ENCODE data around the gene FBXW11.

FBXW11 gene

DNA sequence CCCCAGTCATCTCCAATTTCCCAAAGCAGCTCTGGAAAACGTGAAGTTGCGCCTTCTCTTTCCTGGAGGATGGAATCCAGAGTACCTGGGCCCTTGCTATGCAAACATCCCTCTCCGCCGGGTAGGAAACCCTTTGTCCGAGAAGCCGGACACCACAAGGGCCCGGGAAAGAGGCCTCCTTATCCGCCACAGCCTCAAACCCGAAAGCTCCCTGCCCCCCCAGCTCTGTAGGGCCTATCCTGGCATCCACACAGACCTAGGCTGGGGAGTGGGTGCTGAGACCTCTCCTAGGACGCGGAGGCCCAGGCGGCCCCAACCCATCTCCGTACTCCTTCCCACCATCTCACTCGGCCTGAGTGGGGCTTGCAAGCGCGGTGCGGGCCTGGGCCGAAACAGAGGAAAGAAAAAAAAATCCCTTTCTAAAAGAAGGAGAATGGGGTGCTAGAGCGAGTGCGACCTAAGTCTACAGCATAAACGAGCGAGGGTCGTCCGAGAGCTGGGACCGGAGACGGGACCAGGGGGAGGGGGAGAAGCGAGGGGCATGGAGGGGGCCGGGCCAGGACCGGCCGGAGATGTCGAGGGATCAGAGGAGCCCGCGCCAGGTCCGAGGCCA is 624 bp downstream of the FBXW11 start:
- TF ChIP-seq, protein P1, sequence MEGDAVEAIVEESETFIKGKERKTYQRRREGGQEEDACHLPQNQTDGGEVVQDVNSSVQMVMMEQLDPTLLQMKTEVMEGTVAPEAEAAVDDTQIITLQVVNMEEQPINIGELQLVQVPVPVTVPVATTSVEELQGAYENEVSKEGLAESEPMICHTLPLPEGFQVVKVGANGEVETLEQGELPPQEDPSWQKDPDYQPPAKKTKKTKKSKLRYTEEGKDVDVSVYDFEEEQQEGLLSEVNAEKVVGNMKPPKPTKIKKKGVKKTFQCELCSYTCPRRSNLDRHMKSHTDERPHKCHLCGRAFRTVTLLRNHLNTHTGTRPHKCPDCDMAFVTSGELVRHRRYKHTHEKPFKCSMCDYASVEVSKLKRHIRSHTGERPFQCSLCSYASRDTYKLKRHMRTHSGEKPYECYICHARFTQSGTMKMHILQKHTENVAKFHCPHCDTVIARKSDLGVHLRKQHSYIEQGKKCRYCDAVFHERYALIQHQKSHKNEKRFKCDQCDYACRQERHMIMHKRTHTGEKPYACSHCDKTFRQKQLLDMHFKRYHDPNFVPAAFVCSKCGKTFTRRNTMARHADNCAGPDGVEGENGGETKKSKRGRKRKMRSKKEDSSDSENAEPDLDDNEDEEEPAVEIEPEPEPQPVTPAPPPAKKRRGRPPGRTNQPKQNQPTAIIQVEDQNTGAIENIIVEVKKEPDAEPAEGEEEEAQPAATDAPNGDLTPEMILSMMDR (IDR thresholded peaks at IDR 0.05; ENCODE audit: low read depth, low read length, missing control alignments) = no peak
- peak overlapping the region; percentile 87 for H3K4me3 ChIP-seq (ENCODE audit: low read depth, low read length)
- DNase-seq (ENCODE audit: low read depth) = no peak

DNA sequence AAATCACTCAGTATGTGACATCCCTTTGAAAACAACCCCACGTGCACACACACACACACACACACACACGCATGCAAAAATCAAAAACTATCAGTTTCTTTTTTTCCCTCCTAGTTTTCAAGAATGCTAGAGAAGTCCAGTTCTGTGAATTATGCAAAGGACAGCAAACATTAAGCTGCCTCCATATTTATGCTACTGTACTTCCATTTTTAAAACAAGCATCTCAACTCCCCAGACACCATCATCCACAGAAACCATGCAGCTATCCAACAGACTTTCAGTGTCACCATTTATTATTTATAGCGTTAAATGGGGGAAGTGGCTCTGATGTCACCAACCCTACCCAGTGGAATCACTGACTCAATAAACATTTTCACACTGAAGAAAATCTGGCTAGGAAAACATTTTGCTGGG is 1.6 kb downstream of the FBXW11 start:
- H3K4me3 ChIP-seq (ENCODE audit: low read depth, low read length) = peak overlapping the region; percentile 87
- DNase-seq (ENCODE audit: low read depth) = no peak
- TF ChIP-seq, protein P1 (IDR thresholded peaks at IDR 0.05; ENCODE audit: low read depth, low read length, missing control alignments) = no peak

DNA sequence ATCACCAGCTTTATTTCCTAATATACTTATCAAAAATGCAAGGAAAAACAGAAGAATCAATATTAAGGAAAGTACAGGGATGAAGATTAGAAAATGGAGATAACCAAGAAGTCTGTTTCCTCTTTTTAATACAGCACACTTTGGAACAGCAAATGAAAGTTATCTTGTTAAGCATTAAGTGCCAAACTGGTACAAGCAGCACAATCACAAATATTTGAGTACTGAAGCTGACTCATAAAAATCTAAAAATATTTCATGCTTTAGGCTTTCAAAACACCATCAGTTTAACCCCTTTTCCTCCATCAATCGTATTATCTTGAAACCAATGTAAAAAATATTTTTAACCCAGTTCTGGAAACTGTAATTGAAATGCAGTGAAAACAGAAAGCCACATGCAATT is 2.7 kb downstream of the FBXW11 start:
- TF ChIP-seq, protein P1 (IDR thresholded peaks at IDR 0.05; ENCODE audit: low read depth, low read length, missing control alignments) = no peak
- H3K4me3 ChIP-seq (ENCODE audit: low read depth, low read length) = no peak overlapping the region
- DNase-seq (ENCODE audit: low read depth) = no peak

DNA sequence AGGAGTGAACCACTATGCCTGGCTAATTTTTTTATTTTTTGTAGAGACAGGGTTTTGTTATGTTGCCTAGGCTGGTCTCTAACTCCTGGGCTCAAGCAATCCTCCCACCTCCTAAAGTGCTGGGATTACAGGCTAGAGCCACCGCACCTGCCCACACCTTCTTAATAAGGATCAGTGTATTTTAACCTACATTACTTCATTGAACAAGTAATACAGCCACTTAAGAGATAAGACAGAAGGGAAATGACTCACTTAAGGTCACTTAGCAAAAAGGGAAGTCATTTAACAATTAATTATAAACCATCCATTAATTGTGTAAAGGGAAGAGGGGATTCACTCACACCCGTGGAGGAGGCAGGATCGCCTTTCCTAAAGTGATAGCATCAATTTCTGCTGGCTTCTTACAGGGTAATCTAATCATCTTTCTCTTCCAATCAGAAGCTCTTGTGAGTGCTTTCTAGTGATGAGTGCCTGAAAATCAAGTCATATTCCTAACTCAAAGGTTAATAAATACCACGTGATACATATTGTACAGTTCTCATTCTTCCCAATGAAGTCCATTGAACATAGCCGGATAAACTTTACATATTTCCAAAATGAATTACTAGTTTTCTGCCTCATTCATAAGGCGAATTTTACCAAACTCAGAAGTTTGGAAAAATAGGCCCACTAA is 3.5 kb downstream of the FBXW11 start:
- no peak for DNase-seq (ENCODE audit: low read depth)
- TF ChIP-seq, protein P1 (IDR thresholded peaks at IDR 0.05; ENCODE audit: low read depth, low read length, missing control alignments) = no peak
- H3K4me3 ChIP-seq (ENCODE audit: low read depth, low read length) = no peak overlapping the region

DNA sequence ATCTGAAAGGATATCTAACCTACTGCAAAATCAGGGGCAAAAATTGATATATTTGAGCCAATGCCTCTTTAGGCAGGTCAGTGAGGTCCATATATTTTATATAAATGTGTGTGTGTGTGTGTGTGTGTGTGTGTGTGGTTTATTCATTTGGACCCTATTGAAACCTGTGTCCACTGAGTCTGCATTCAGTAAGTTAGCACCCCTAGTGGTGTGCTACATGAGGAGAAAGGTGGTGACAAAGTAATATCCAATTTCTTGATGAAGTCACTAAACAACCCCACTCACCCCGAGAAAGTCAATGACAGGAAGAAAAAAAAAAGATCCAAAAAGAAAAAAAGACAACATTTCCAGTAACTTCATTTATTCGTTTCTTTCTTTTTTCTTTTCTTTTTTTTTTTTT is 4.1 kb downstream of the FBXW11 start:
- TF ChIP-seq, protein P1 (IDR thresholded peaks at IDR 0.05; ENCODE audit: low read depth, low read length, missing control alignments) = peak; percentile 65
- no peak for DNase-seq (ENCODE audit: low read depth)
- H3K4me3 ChIP-seq (ENCODE audit: low read depth, low read length) = no peak overlapping the region

DNA sequence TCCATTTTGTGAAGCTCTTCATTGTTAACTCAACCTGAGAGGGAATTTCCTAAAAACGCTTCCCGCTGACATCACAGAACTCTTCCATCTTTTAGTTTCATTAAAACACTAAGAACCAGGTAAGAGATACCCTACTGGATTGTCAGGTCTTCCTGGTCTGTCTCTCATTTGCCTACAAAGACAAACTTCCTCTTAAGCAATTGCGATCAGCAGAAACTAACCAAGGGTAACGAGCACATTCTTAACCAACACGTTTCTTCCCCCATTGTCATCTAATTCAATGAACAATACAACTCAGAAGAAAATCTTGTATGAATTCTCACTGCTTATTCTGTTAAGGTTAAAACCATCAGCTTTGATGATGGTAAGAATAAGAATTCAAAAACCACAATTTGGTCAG is 6.6 kb downstream of the FBXW11 start:
- no peak overlapping the region for H3K4me3 ChIP-seq (ENCODE audit: low read depth, low read length)
- no peak for DNase-seq (ENCODE audit: low read depth)
- TF ChIP-seq, protein P1 (IDR thresholded peaks at IDR 0.05; ENCODE audit: low read depth, low read length, missing control alignments) = no peak

DNA sequence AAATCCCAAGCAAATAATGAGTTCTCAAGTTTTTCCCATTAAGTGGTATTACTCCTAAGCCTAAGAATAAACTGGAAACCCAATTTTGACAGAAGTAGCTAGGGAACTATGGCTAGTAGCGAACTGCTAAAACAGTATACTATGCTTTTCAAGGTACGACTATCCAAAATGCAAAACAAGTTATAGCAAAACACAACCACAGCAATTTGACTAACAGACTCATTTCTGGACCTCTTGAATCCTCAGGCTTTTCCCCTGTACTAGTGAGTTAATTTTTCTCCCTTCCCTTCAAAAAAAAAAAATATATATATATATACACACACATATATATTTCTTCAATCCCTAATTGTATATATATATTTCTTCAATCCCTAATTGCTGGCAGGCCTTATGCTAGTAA is 7.3 kb downstream of the FBXW11 start:
- TF ChIP-seq, protein P1 (IDR thresholded peaks at IDR 0.05; ENCODE audit: low read depth, low read length, missing control alignments) = no peak
- no peak overlapping the region for H3K4me3 ChIP-seq (ENCODE audit: low read depth, low read length)
- no peak for DNase-seq (ENCODE audit: low read depth)

All from GM12864 (cell line).